GM20000 (cell line): ENCODE results near the gene CNR2.
"Not testable (repeated sequence)": the region's sequence is repeated elsewhere in the genome, so short reads cannot be mapped to it uniquely, and the experiment has no call there.

Experiments
- DNase-seq: peaks from one replicate; pipeline ENCODE4 v3.0.0; 2012; ENCODE audit warnings: low spot score
- TF ChIP-seq, protein P1 (sequence below): IDR thresholded peaks from 2 replicates; pipeline ENCODE4 v1.5.1; 2012; ENCODE audit warnings: mild to moderate bottlenecking, control low read depth; ENCODE audit errors: extremely low read depth, missing control alignments

CNR2 gene

GRCh38 chr1:23845163-23845562, 68.0 kb downstream of the CNR2 start:
- DNase-seq, result no peak
- TF ChIP-seq, protein P1, sequence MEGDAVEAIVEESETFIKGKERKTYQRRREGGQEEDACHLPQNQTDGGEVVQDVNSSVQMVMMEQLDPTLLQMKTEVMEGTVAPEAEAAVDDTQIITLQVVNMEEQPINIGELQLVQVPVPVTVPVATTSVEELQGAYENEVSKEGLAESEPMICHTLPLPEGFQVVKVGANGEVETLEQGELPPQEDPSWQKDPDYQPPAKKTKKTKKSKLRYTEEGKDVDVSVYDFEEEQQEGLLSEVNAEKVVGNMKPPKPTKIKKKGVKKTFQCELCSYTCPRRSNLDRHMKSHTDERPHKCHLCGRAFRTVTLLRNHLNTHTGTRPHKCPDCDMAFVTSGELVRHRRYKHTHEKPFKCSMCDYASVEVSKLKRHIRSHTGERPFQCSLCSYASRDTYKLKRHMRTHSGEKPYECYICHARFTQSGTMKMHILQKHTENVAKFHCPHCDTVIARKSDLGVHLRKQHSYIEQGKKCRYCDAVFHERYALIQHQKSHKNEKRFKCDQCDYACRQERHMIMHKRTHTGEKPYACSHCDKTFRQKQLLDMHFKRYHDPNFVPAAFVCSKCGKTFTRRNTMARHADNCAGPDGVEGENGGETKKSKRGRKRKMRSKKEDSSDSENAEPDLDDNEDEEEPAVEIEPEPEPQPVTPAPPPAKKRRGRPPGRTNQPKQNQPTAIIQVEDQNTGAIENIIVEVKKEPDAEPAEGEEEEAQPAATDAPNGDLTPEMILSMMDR, result no peak

- no peak for DNase-seq
- TF ChIP-seq, protein P1, result no peak
These were observed 69.5 kb downstream of the CNR2 start for GRCh38 chr1:23843644-23844043.

- TF ChIP-seq, protein P1, result no peak
- peak; percentile 82 for DNase-seq
These were observed 74.7 kb downstream of the CNR2 start for GRCh38 chr1:23838401-23838866.

DNA sequence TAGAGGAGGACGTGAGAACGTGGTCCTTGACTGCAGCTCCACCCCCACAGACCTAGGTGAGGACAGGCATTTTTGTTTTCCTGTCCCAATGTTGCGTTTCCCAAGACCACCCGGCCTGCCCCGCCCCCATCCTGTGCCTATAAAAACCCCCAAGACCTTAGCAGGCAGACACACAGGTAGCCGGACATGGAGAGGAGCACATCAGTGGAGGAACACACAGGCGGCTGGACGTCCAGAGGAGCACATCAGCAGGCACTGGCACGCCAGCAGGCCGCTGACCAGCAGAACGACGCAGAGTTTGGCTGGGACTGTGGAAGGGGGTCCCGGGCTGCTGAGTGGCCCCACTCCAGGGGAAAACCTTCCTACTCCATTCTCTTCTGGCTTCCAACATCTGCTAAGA, 75.3 kb downstream of the CNR2 start:
- DNase-seq, result no peak
- TF ChIP-seq, protein P1, result no peak

DNA sequence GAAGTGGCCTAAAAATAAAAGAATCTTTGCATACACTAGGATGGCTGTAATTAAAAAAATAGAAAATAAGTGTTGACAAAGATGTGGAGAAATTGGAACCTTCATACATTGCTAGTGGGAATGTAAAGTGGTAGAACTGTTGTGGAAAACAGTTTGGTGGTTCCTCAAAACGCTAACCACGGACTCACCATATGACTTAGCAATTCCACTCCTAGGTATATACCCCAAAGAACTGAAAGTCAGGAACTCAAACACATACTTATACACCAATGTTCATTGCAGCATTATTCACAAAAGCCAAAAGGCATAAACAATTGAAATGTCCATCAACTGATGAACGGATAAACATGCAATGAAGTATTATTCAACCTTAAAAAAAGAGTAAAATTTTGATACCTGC, 77.1 kb downstream of the CNR2 start:
- TF ChIP-seq, protein P1, result no peak

DNA sequence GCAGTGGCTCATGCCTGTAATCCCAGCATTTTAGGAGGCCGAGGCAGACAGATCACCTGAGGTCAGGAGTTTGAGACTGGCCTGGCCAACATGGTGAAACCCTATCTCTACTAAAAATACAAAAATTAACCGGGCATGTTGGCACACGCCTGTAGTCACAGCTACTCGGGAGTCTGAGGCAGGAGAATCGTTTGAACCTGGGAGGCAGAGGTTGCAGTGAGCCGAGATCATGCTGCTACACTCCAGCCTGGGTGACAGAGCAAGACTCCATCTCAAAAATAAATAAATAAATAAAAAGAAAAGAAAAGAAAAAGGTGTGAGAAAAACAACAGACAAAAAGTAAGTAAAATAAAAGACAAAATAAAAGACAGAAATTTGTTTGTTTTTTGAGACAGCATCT, 79.0 kb downstream of the CNR2 start:
- DNase-seq, result not testable (repeated sequence)

More for the DNA sequence above, 77.1 kb downstream of the CNR2 start:
- DNase-seq, result no peak

DNA sequence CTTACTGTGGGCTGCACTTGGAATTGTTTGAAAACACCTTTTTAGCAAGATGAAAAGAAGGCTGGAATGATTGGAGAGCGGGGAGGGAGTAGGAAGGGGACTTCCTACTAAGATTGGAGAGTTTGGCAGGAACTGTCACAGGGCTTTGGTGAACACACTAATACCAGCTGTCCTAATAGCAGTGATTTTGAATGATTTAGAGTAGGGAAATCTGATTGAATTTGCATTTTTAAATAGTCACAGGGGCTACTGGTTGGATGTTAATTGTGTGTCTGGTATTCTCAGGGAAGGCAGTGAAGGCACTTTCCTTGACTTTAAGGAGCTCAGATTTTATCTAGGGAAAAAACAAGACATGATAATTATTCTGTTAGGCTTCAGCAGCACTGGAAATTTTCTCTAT, 85.4 kb downstream of the CNR2 start:
- TF ChIP-seq, protein P1, result no peak
- no peak for DNase-seq

GRCh38 chr1:23826590-23826989, 86.6 kb downstream of the CNR2 start:
- not testable (repeated sequence) for DNase-seq
